HCT116 (cell line): ENCODE measurements around the gene SCN1A. TPM values are rescaled to one million over a fixed set of nuclear protein-coding genes. Genes with fewer than 3 reads are reported as not detected.

Experiments used
- ATAC-seq: fragments of 200-7000 bp; cut with Tn5 transposase; 2 replicates; pipeline ENCODE4 v1.9.1; 2020; ENCODE audit warnings: mild to moderate bottlenecking, moderate library complexity
- BruUV-seq: library from RNA; stranded (reverse); fragments of 400-500 nt; replicated peaks from 2 replicates; lab custom pipeline; 2021; lab: Mats Ljungman, UMichigan
- CTCF ChIA-PET: fragments of 300-600 bp; sonication (Branson Sonifier 250); formaldehyde crosslinking; loops from one replicate; lab custom pipeline; 2021; ENCODE audit warnings: antibody characterized with exemption; lab: Charles Lee
- POLR2A ChIA-PET: fragments of 300-600, 350-600 bp; sonication (Branson Sonifier 250); formaldehyde crosslinking; loops from one replicate; lab custom pipeline; 2021; ENCODE audit warnings: antibody characterized with exemption; lab: Charles Lee
- RAD21 ChIA-PET, 2 experiments: fragments of 300-600 bp; sonication (Branson Sonifier 250); formaldehyde crosslinking; loops; one replicate each; lab custom pipeline; 2023; ENCODE audit warnings: low total read pairs in 2 of 2; ENCODE audit not compliant: uncharacterized antibody in 2 of 2, unreplicated experiment in 2 of 2, low non-redundant PET in 1 of 2; lab: Charles Lee
- DNase-seq: peaks from one replicate; pipeline ENCODE4 v3.0.0-alpha.2; 2010; ENCODE audit warnings: low read depth, low spot score
- H2AFZ ChIP-seq: fragments of 200-600 bp; shearing (Covaris generic), sonication (generic); 2 replicates; pipeline ENCODE4 v1.6.1; 2017; ENCODE audit warnings: low read depth, mixed run types, mixed read lengths, antibody characterized with exemption, low read length; ENCODE audit not compliant: poor library complexity, severe bottlenecking
- H3K27ac ChIP-seq: 2 replicates; pipeline ENCODE4 v1.5.1; 2012; ENCODE audit warnings: low read depth, low read length
- H3K27me3 ChIP-seq: fragments of 200-600 bp; sonication (generic); 2 replicates; pipeline ENCODE4 v1.6.1; 2016; ENCODE audit warnings: mixed run types, low read length, mixed read lengths; ENCODE audit not compliant: insufficient read depth
- H3K36me3 ChIP-seq, 2 experiments: fragments of 200-500 bp in 1 of 2; fragments of 200-600 bp in 1 of 2; sonication (Bioruptor generic) in 1 of 2; sonication (generic) in 1 of 2; 2 replicates each; pipeline versions ENCODE4 v1.5.1 to v1.6.1; 2014 to 2016; ENCODE audit warnings: low read length in 2 of 2, inconsistent platforms in 1 of 2, mixed read lengths in 1 of 2, mixed run types in 1 of 2; ENCODE audit not compliant: insufficient read depth in 2 of 2, control insufficient read depth in 1 of 2
- H3K4me1 ChIP-seq, 2 experiments: fragments of 200-600 bp in 1 of 2; sonication (generic) in 1 of 2; 2 replicates each; pipeline versions ENCODE4 v1.5.1 to v1.6.1; 2012 to 2017; ENCODE audit warnings: low read length in 2 of 2, inconsistent platforms in 1 of 2, mild to moderate bottlenecking in 1 of 2, mixed read lengths in 1 of 2, mixed run types in 1 of 2, moderate library complexity in 1 of 2; ENCODE audit not compliant: insufficient read depth in 2 of 2, control insufficient read depth in 1 of 2
- H3K4me2 ChIP-seq: fragments of 200-600 bp; sonication (generic); 2 replicates; pipeline ENCODE4 v1.6.1; 2017; ENCODE audit warnings: mixed run types, low read length, mixed read lengths
- H3K4me3 ChIP-seq, 2 experiments: fragments of 200-600 bp in 1 of 2; sonication (generic) in 1 of 2; replicated peaks in 1 of 2; 2 replicates each; pipeline ENCODE4 v1.5.1; 2011 to 2016; ENCODE audit warnings: low read length in 2 of 2, control low read depth in 1 of 2, low read depth in 1 of 2, mild to moderate bottlenecking in 1 of 2, mixed read lengths in 1 of 2, mixed run types in 1 of 2
- H3K79me2 ChIP-seq: fragments of 200-600 bp; sonication (generic); 2 replicates; pipeline ENCODE4 v1.6.1; 2017; ENCODE audit warnings: mild to moderate bottlenecking, mixed run types, low read length, moderate library complexity, mixed read lengths; ENCODE audit not compliant: insufficient read depth
- H3K9ac ChIP-seq: fragments of 200-600 bp; sonication (generic); 2 replicates; pipeline ENCODE4 v1.6.1; 2016; ENCODE audit warnings: low read length, mixed read lengths
- H3K9me2 ChIP-seq: fragments of 200-600 bp; sonication (generic), shearing (Covaris generic); 2 replicates; pipeline ENCODE4 v1.6.1; 2017; ENCODE audit warnings: mixed run types, mild to moderate bottlenecking, moderate library complexity; ENCODE audit not compliant: insufficient read depth
- H3K9me3 ChIP-seq, 2 experiments: fragments of 200-500 bp in 1 of 2; fragments of 200-600 bp in 1 of 2; sonication (Bioruptor generic) in 1 of 2; sonication (generic) in 1 of 2; 2 replicates each; pipeline ENCODE4 v1.6.1; 2014 to 2017; ENCODE audit warnings: low read length in 2 of 2, mixed read lengths in 2 of 2, inconsistent platforms in 1 of 2, low read depth in 1 of 2, mild to moderate bottlenecking in 1 of 2, mixed run types in 1 of 2, moderate library complexity in 1 of 2; ENCODE audit not compliant: control insufficient read depth in 1 of 2, insufficient read depth in 1 of 2
- H4K20me1 ChIP-seq: fragments of 200-600 bp; sonication (generic), shearing (Covaris generic); 2 replicates; pipeline ENCODE4 v1.6.1; 2017; ENCODE audit warnings: mixed run types, mild to moderate bottlenecking, moderate library complexity; ENCODE audit not compliant: insufficient read depth
- ATF3 ChIP-seq: IDR thresholded peaks from 2 replicates; pipeline ENCODE4 v1.6.1; 2012
- CBX3 ChIP-seq: IDR thresholded peaks from 2 replicates; pipeline ENCODE4 v1.6.1; 2012; ENCODE audit warnings: low read depth
- CEBPB ChIP-seq: IDR thresholded peaks from 2 replicates; pipeline ENCODE4 v1.6.1; 2012; ENCODE audit warnings: low read depth
- EGR1 ChIP-seq: IDR thresholded peaks from 2 replicates; pipeline ENCODE4 v1.6.1; 2012; ENCODE audit warnings: low read depth
- ELF1 ChIP-seq: IDR thresholded peaks from 2 replicates; pipeline ENCODE4 v1.6.1; 2012; ENCODE audit warnings: low read depth, borderline replicate concordance
- EZH2 ChIP-seq: fragments of 200-600 bp; sonication (generic); IDR thresholded peaks from 2 replicates; pipeline ENCODE4 v1.6.1; 2017; ENCODE audit warnings: antibody characterized with exemption, mixed run types
- EZH2phosphoT487 ChIP-seq: fragments of 200-600 bp; IDR thresholded peaks from 2 replicates; pipeline ENCODE4 v1.6.1; 2018; ENCODE audit warnings: antibody characterized with exemption, borderline replicate concordance
- JUND ChIP-seq: IDR thresholded peaks from 2 replicates; pipeline ENCODE4 v1.6.1; 2012
- MAX ChIP-seq: IDR thresholded peaks from 2 replicates; pipeline ENCODE4 v1.6.1; 2012
- REST ChIP-seq: IDR thresholded peaks from 2 replicates; pipeline ENCODE4 v1.6.1; 2012; ENCODE audit warnings: low read depth
- SIN3A ChIP-seq: IDR thresholded peaks from 2 replicates; pipeline ENCODE4 v1.6.1; 2012; ENCODE audit warnings: low read depth
- SP1 ChIP-seq: IDR thresholded peaks from 2 replicates; pipeline ENCODE4 v1.6.1; 2012; ENCODE audit warnings: low read depth
- SRF ChIP-seq: IDR thresholded peaks from 2 replicates; pipeline ENCODE4 v1.6.1; 2012; ENCODE audit warnings: low read depth
- ZFX ChIP-seq: fragments of 450-650 bp; IDR thresholded peaks from 2 replicates; pipeline ENCODE4 v1.6.1; 2017
- ZNF274 ChIP-seq: fragments of 200-500 bp; sonication (Bioruptor generic); IDR thresholded peaks from 2 replicates; pipeline ENCODE4 v1.6.1; 2014; ENCODE audit warnings: mild to moderate bottlenecking, low read depth, low read length, inconsistent platforms
- intact Hi-C: fragments of 100-400 bp; cut with micrococcal nuclease; formaldehyde crosslinking; loops from 2 replicates; pipeline ENCODE4 v1.10.0; 2022
- total RNA-seq: library from RNA; stranded (reverse); gene quantifications from one replicate; pipeline ENCODE4 v1.2.1, GENCODE V29; 2021; ENCODE audit not compliant: unreplicated experiment

SCN1A gene
- total RNA-seq, 1 experiment from 2014 or later = not detected

- RAD21 ChIA-PET = no interaction called here
- no TSS peak for BruUV-seq
- peaks cover 0 to 15% of the 10 kb centered on the region in 2 experiments; a peak in 2 of 4 replicates for H3K4me1 ChIP-seq
- no peak overlapping the region for H3K27ac ChIP-seq
- intact Hi-C loops = no loop called here
- no peaks in the 10 kb centered on the region; the same call in 1 of the 2 replicates for H3K9me2 ChIP-seq
- no peaks in the 10 kb centered on the region for H3K9me3 ChIP-seq
- CTCF ChIA-PET = interaction anchor here (1.0 kb wide), 1 partner anchor 171 kb away, joined by 5 read pairs; the partner anchor contains the start of gene SCN1A
- TF ChIP-seq EZH2 (no peak), SIN3A (no peak), CBX3 (no peak), SRF (no peak), ZFX (no peak), REST (no peak), ELF1 (no peak), ZNF274 (no peak), EZH2phosphoT487 (no peak), JUND (no peak), MAX (no peak), SP1 (no peak), ATF3 (no peak), CEBPB (no peak), EGR1 (no peak)
- no peak overlapping the region for H3K4me3 ChIP-seq
- POLR2A ChIA-PET = no interaction called here
- ATAC-seq (no peak), DNase-seq (no peak)
- no peak overlapping the region for H3K9ac ChIP-seq
- H4K20me1 ChIP-seq = no peaks in the 10 kb centered on the region
- no peaks in the 10 kb centered on the region for H3K27me3 ChIP-seq
- H2AFZ ChIP-seq = no peak overlapping the region
- H3K79me2 ChIP-seq = peaks cover 12% of the 10 kb centered on the region
- no peaks in the 10 kb centered on the region for H3K36me3 ChIP-seq
- H3K4me2 ChIP-seq = no peak overlapping the region
Observed at GRCh38 chr2:165957030-165957675, 170.7 kb downstream of the SCN1A start.
